Adrenal gland (tissue), 12 donors: Measurements from ENCODE around the gene TTC4. TPM values are rescaled to one million over a fixed set of nuclear protein-coding genes. Genes with fewer than 3 reads are reported as not detected.

Experiments
- DNase-seq, 7 donors: peaks; one replicate each; pipeline ENCODE4 v3.0.0-alpha.2; 2019 to 2020
- H3K27ac ChIP-seq, 5 donors: fragments of 200-600 bp; sonication (generic) in 4 of 5; 1 replicate in 3 of 5; 2 replicates in 2 of 5; pipeline versions ENCODE4 v1.5.1 to v1.8.0; 2016 to 2020; ENCODE audit warnings: mild to moderate bottlenecking in 1 of 5
- H3K27me3 ChIP-seq: fragments of 200-600 bp; 2 replicates; pipeline ENCODE4 v1.8.0; 2021
- H3K36me3 ChIP-seq, 2 donors: fragments of 200-600 bp; replicated peaks in 1 of 2; 1 replicate in 1 of 2; 2 replicates in 1 of 2; pipeline versions ENCODE4 v1.5.1 to v1.8.0; 2018 to 2022
- H3K4me1 ChIP-seq, 2 donors: fragments of 200-600 bp; replicated peaks in 1 of 2; 1 replicate in 1 of 2; 2 replicates in 1 of 2; pipeline versions ENCODE4 v1.5.1 to v1.8.0; 2018 to 2021
- H3K4me3 ChIP-seq, 4 donors: fragments of 200-600 bp; sonication (generic) in 3 of 4; one replicate each; pipeline ENCODE4 v1.5.1; 2016 to 2018
- H3K9me3 ChIP-seq, 3 donors: fragments of 200-600 bp; sonication (generic) in 1 of 3; replicated peaks in 1 of 3; 1 replicate in 2 of 3; 2 replicates in 1 of 3; pipeline versions ENCODE4 v1.5.1 to v1.8.0; 2016 to 2021
- CTCF ChIP-seq, 6 experiments: fragments of 450-650 bp in 4 of 6; fragments of 200-600 bp in 2 of 6; sonication (generic) in 1 of 6; IDR thresholded peaks; 1 replicate in 5 of 6; 2 replicates in 1 of 6; pipeline versions ENCODE4 v1.5.1 to v1.8.0; 2016 to 2021; ENCODE audit warnings: antibody characterized with exemption in 6 of 6, mild to moderate bottlenecking in 2 of 6, moderate library complexity in 1 of 6
- POLR2A ChIP-seq, 2 donors: fragments of 450-650 bp; IDR thresholded peaks; one replicate each; pipeline ENCODE4 v1.6.1; 2017; ENCODE audit warnings: antibody characterized with exemption in 2 of 2, mild to moderate bottlenecking in 2 of 2, moderate library complexity in 1 of 2
- WGBS, 4 donors: extraction: QIAGEN DNeasy Blood & Tissue Kit in 2 of 4; methylation state at CpG; one replicate each; pipeline versions ENCODE4 v1.1.5 to v1.1.7; 2013 to 2017; 5-methylcytosine and 5-hydroxymethylcytosine counted together
- intact Hi-C, 2 donors: fragments of 100-400 bp; cut with DNase I; formaldehyde crosslinking; loops; one replicate each; pipeline versions ENCODE4 v1.14.1 to v1.15.0; 2022 to 2023
- polyA plus RNA-seq, 3 donors: library from polyadenylated mRNA; stranded (reverse); fragments of 200-250 nt in 2 of 3; fragments of 350-450 nt in 1 of 3; fragmentation: Illumina TruSeq in 1 of 3; extraction: RNeasy Lipid Tissue Mini Kit (QIAGEN cat#74804) in 1 of 3; gene quantifications; one replicate each; pipeline ENCODE4 v1.2.3, GENCODE V29; 2013 to 2014
- total RNA-seq, 9 donors: library from RNA; depleted of rRNA in 4 of 9; stranded (reverse); fragments of >200 nt in 4 of 9; fragments of 120-200 nt in 1 of 9; fragmentation: NEBNext Ultra II Directional in 1 of 9; extraction: Animal tissue kit (Norgen Biotek cat#: 25700) in 1 of 9; gene quantifications; one replicate each; pipeline versions ENCODE4 v1.1.0 to v1.2.4, GENCODE V29; 2013 to 2023
- donor health status: healthy with polysubstance abuse.
- donor health status: Bipolar disorder and iron deficiency.
- donor health status: DM: yes; HTN: yes; CAD: no.
- donor health status: DM: no; HTN: no; CAD: no.
- donor health status: DM: no; HTN: no; CAD: no.
- donor health status: DM: yes; HTN: yes; CAD: no.

The TTC4 gene
- total and polyA plus RNA-seq, 12 donors: 7.0 to 59.9 (median 18.6) TPM

- Histone ChIP-seq H3K27ac (no peak overlapping the region), H3K4me1 (no peaks in the 10 kb centered on the region), H3K36me3 (peaks cover 0 to 45% of the 10 kb centered on the region in 2 donors), H3K9me3 (no peaks in the 10 kb centered on the region), H3K27me3 (no peaks in the 10 kb centered on the region), H3K4me3 (no peak overlapping the region)
- no peak for DNase-seq
- intact Hi-C loops: no loop called here
- TF ChIP-seq CTCF (IDR thresholded peaks at IDR 0.05) (no peak), POLR2A (IDR thresholded peaks at IDR 0.05) (no peak)
Measured at GRCh38 chr1:54723985-54724384, 8.3 kb downstream of the TTC4 start.

GRCh38 chr1:54724771-54725170, 9.1 kb downstream of the TTC4 start:
- TF ChIP-seq POLR2A (IDR thresholded peaks at IDR 0.05): no peak
- no peak for TF ChIP-seq CTCF (IDR thresholded peaks at IDR 0.05)
- DNase-seq: no peak
- Histone ChIP-seq H3K9me3 (no peaks in the 10 kb centered on the region), H3K4me3 (no peak overlapping the region), H3K4me1 (no peaks in the 10 kb centered on the region), H3K27ac (no peak overlapping the region), H3K27me3 (no peaks in the 10 kb centered on the region), H3K36me3 (peaks cover 0 to 45% of the 10 kb centered on the region in 2 donors)
- WGBS, 4 donors: 96 to 100% (median 100%) methylated on average over 1 of the region's 1 CpG
- intact Hi-C loops: no loop called here

- Histone ChIP-seq H3K27me3 (no peaks in the 10 kb centered on the region), H3K36me3 (peaks cover 0 to 51% of the 10 kb centered on the region in 2 donors), H3K4me1 (no peaks in the 10 kb centered on the region), H3K27ac (no peak overlapping the region), H3K9me3 (no peaks in the 10 kb centered on the region), H3K4me3 (no peak overlapping the region)
- no peak for TF ChIP-seq CTCF (IDR thresholded peaks at IDR 0.05)
- no peak for TF ChIP-seq POLR2A (IDR thresholded peaks at IDR 0.05)
- DNase-seq: no peak
- intact Hi-C loops: no loop called here
- WGBS, 4 donors: 67 to 91% (median 83%) methylated on average over 3 of the region's 3 CpGs
Measured at GRCh38 chr1:54728027-54728426, 12.4 kb downstream of the TTC4 start.

- no peak for DNase-seq
- Histone ChIP-seq H3K9me3 (no peaks in the 10 kb centered on the region), H3K4me3 (no peak overlapping the region), H3K27me3 (no peaks in the 10 kb centered on the region), H3K27ac (no peak overlapping the region), H3K36me3 (peaks cover 0 to 89% of the 10 kb centered on the region in 2 donors), H3K4me1 (no peaks in the 10 kb centered on the region)
- WGBS, 4 donors: 94 to 95% (median 95%) methylated on average over 5 of the region's 5 CpGs
- TF ChIP-seq CTCF (IDR thresholded peaks at IDR 0.05) (no peak), POLR2A (IDR thresholded peaks at IDR 0.05) (no peak)
- intact Hi-C loops: no loop called here
Measured at GRCh38 chr1:54736685-54737084, 21.0 kb downstream of the TTC4 start.
